HepG2 (cell line): ENCODE data around the gene PGAP3. TPM values are rescaled to one million over a fixed set of nuclear protein-coding genes. Genes with fewer than 3 reads are reported as not detected.

ENCODE experiments used
- ARID3A ChIP-seq: IDR thresholded peaks from 2 replicates; pipeline ENCODE4 v1.6.1; 2012; ENCODE audit warnings: low read depth, low read length, improper control_type of control experiment
- CREB1 ChIP-seq, 2 experiments: fragments of 450-650 bp in 1 of 2; IDR thresholded peaks; 2 replicates each; pipeline ENCODE4 v1.6.1; 2016 to 2017; ENCODE audit warnings: control low read depth in 1 of 2, mild to moderate bottlenecking in 1 of 2, missing compliant biosample characterization in 1 of 2, missing genetic modification characterization in 1 of 2
- EED ChIP-seq: sonication (generic); formaldehyde crosslinking; IDR thresholded peaks from 2 replicates; pipeline ENCODE4 v1.5.0; 2020; ENCODE audit warnings: mild to moderate bottlenecking, missing genetic modification reagents
- KLF9 ChIP-seq: IDR thresholded peaks from 2 replicates; pipeline ENCODE4 v1.6.1; 2016; ENCODE audit warnings: low read depth
- NR1H2 ChIP-seq: sonication (generic); formaldehyde crosslinking; IDR thresholded peaks from 2 replicates; pipeline ENCODE4 v1.8.1; 2022; ENCODE audit warnings: low read depth, missing genetic modification reagents, borderline replicate concordance
- RORA ChIP-seq: sonication (generic); formaldehyde crosslinking; IDR thresholded peaks from 2 replicates; pipeline ENCODE4 v1.5.0; 2020; ENCODE audit warnings: mild to moderate bottlenecking, missing genetic modification reagents, moderate library complexity
- SAP130 ChIP-seq: IDR thresholded peaks from 2 replicates; pipeline ENCODE4 v1.6.1; 2016; ENCODE audit warnings: low read depth
- SRSF9 ChIP-seq: fragments of 200-400 bp; formaldehyde crosslinking; IDR thresholded peaks from 2 replicates; pipeline ENCODE4 v1.6.1; 2018; ENCODE audit warnings: borderline replicate concordance, mild to moderate bottlenecking, low read depth, low read length; ENCODE audit not compliant: insufficient read depth, poor library complexity, severe bottlenecking
- TBX2 ChIP-seq: sonication (generic); formaldehyde crosslinking; IDR thresholded peaks from 2 replicates; pipeline ENCODE4 v1.5.0; 2020; ENCODE audit warnings: missing genetic modification reagents, mild to moderate bottlenecking, borderline replicate concordance
- THRA ChIP-seq: sonication (generic); formaldehyde crosslinking; IDR thresholded peaks from 2 replicates; pipeline ENCODE4 v1.4.0; 2020; ENCODE audit warnings: missing genetic modification reagents, borderline replicate concordance
- XBP1 ChIP-seq: sonication (generic); formaldehyde crosslinking; IDR thresholded peaks from 2 replicates; pipeline ENCODE4 v1.5.0; 2020; ENCODE audit warnings: missing genetic modification reagents
- ZNF652 ChIP-seq: IDR thresholded peaks from 2 replicates; pipeline ENCODE4 v1.6.1; 2016; ENCODE audit warnings: low read depth, borderline replicate concordance
- ZNF747 ChIP-seq: sonication (generic); formaldehyde crosslinking; IDR thresholded peaks from 2 replicates; pipeline ENCODE4 v1.8.1; 2023; ENCODE audit warnings: missing genetic modification reagents, mild to moderate bottlenecking, borderline replicate concordance
- ZSCAN25 ChIP-seq: sonication (generic); formaldehyde crosslinking; IDR thresholded peaks from 2 replicates; pipeline ENCODE4 v1.8.0; 2022; ENCODE audit warnings: mild to moderate bottlenecking, missing genetic modification reagents
- polyA plus RNA-seq, 8 experiments: library from polyadenylated mRNA; depleted of rRNA in 3 of 8; stranded (reverse) in 7 of 8; unstranded in 1 of 8; fragments of >200 nt; fragmentation: Illumina TruSeq in 4 of 8; extraction: Trizol in 4 of 8; gene quantifications; 2 replicates each; pipeline versions ENCODE4 v1.2.1 to v1.2.3, GENCODE V29; 2011 to 2016; ENCODE audit warnings: low read depth in 4 of 8, missing spikeins in 1 of 8, mixed read lengths in 1 of 8; ENCODE audit not compliant: insufficient read depth in 1 of 8
- total RNA-seq, 5 experiments: library from RNA; depleted of rRNA; stranded (reverse); fragments of >200 nt; fragmentation: Illumina TruSeq; extraction: Trizol; gene quantifications; 2 replicates each; pipeline ENCODE4 v1.2.3, GENCODE V29; 2016; ENCODE audit warnings: low read depth in 1 of 5
- TF ChIP-seq, protein P1 (sequence below): sonication (generic); formaldehyde crosslinking; IDR thresholded peaks from 2 replicates; pipeline ENCODE4 v1.8.0; 2023; ENCODE audit warnings: mild to moderate bottlenecking, missing genetic modification reagents
- TF ChIP-seq, protein P2 (sequence below): sonication (generic); formaldehyde crosslinking; IDR thresholded peaks from 2 replicates; pipeline ENCODE4 v1.4.0; 2020; ENCODE audit warnings: low read depth, mild to moderate bottlenecking, missing genetic modification reagents

PGAP3 gene
- total and polyA plus RNA-seq, 2 of the 13 experiments (the other 11 are each of a cell fraction or from before 2014, with no cell fraction given) = 11.9 to 14.6 TPM

DNA sequence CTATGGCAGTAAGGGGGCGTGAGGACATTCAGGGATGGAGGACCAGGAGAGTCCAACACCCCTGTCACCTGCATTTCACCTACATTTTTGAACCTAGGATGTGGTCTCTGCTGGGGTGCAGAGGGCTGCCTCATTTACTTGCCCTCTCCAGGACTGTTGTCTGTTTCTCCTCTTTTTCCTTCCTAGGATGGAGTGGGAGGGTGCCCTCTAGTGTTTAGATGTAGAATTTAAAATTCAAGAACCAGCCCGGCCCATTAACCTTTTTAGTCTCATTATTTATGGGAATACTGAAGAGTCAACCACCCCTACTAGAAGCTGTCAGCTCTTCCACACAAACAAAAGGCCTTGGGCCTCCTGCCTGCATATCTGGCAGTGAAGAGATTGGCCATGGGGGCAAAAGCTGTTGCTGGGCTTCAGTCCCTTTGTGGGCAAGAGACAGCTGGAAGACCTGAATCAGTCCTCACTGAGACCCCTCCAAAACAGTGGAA is 53.4 kb downstream of the PGAP3 start (continued):
- TF ChIP-seq NR1H2 (CRISPR knock-in tag) = no peak
- 0 out of 2 replicates have a peak, but pooled peaks have one; percentile 68 for TF ChIP-seq EED (CRISPR knock-in tag)
- TF ChIP-seq SAP130 = no peak
- no peak for TF ChIP-seq ZSCAN25 (CRISPR knock-in tag)
- TF ChIP-seq TBX2 (CRISPR knock-in tag) = 0 out of 2 replicates have a peak, but pooled peaks have one; percentile 26
- TF ChIP-seq RORA (CRISPR knock-in tag) = no peak
- TF ChIP-seq, protein P1, sequence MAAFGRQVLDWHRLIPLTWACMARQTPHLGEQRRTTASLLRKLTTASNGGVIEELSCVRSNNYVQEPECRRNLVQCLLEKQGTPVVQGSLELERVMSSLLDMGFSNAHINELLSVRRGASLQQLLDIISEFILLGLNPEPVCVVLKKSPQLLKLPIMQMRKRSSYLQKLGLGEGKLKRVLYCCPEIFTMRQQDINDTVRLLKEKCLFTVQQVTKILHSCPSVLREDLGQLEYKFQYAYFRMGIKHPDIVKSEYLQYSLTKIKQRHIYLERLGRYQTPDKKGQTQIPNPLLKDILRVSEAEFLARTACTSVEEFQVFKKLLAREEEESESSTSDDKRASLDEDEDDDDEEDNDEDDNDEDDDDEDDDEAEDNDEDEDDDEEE (CRISPR knock-in tag) = no peak
- TF ChIP-seq ZNF652 (CRISPR knock-in tag) = no peak
- TF ChIP-seq KLF9 (CRISPR knock-in tag) = no peak
- peak; percentile 69; the same call in 1 of the 2 replicates for TF ChIP-seq ARID3A
- no peak for TF ChIP-seq XBP1 (CRISPR knock-in tag)
- TF ChIP-seq THRA = no peak
- TF ChIP-seq CREB1 (IDR thresholded peaks at IDR 0.05) = no peak
- TF ChIP-seq CREB1 (CRISPR knock-in tag; IDR thresholded peaks at IDR 0.05) = no peak
- 0 out of 2 replicates have a peak, but pooled peaks have one; percentile 35 for TF ChIP-seq ZNF747 (CRISPR knock-in tag)
- TF ChIP-seq, protein P2, sequence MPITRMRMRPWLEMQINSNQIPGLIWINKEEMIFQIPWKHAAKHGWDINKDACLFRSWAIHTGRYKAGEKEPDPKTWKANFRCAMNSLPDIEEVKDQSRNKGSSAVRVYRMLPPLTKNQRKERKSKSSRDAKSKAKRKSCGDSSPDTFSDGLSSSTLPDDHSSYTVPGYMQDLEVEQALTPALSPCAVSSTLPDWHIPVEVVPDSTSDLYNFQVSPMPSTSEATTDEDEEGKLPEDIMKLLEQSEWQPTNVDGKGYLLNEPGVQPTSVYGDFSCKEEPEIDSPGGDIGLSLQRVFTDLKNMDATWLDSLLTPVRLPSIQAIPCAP (CRISPR knock-in tag) = no peak
- TF ChIP-seq SRSF9 = no peak
